ENCODE measurements around the gene NEK10. TPM values are rescaled to one million over a fixed set of nuclear protein-coding genes. Genes with fewer than 3 reads are reported as not detected.
A peak's percentile ranks its signal among the peaks of the same experiment; 100 is the strongest.

The NEK10 gene
- total RNA-seq, 6 experiments from 2014 or later, result 5.2 to 9.5 (median 6.5) TPM

GRCh38 chr3:27376109-27376772 is 7.1 kb upstream of the NEK10 start:
- 0 out of 2 replicates have a peak, but pooled peaks cover 6% of the 10 kb centered on the region for H3K4me1 Mint-ChIP-seq (ENCODE audit: low read depth)
- peaks cover 25% of the 10 kb centered on the region for H3K36me3 Mint-ChIP-seq (ENCODE audit: low read depth)
- TF ChIP-seq CTCF (IDR thresholded peaks at IDR 0.05), result no peak
- H3K27me3 Mint-ChIP-seq (ENCODE audit: insufficient read depth), result peaks cover 2% of the 10 kb centered on the region; the same call in 1 of the 2 replicates
- no peaks in the 10 kb centered on the region for H3K9me3 Mint-ChIP-seq
- no peak for DNase-seq
- H3K4me3 Mint-ChIP-seq, result no peak overlapping the region
- no peak overlapping the region for H3K27ac Mint-ChIP-seq

- no peak for TF ChIP-seq CTCF (IDR thresholded peaks at IDR 0.05)
- peaks cover 27% of the 10 kb centered on the region for H3K27me3 Mint-ChIP-seq (ENCODE audit: insufficient read depth)
- no peak for DNase-seq
- peak overlapping the region; percentile 38 for H3K27ac Mint-ChIP-seq
- peaks cover 23% of the 10 kb centered on the region for H3K4me1 Mint-ChIP-seq (ENCODE audit: low read depth)
- H3K4me3 Mint-ChIP-seq, result no peak overlapping the region
- peaks cover 5% of the 10 kb centered on the region; the same call in 1 of the 2 replicates for H3K9me3 Mint-ChIP-seq
- peaks cover 21% of the 10 kb centered on the region; the same call in 1 of the 2 replicates for H3K36me3 Mint-ChIP-seq (ENCODE audit: low read depth)
These were observed 3.1 kb downstream of the NEK10 start for GRCh38 chr3:27366062-27366591.

GRCh38 chr3:27360113-27361078 is 8.8 kb downstream of the NEK10 start:
- no peak for DNase-seq
- no peak overlapping the region; the same call in 1 of the 2 replicates for H3K27ac Mint-ChIP-seq
- TF ChIP-seq CTCF (IDR thresholded peaks at IDR 0.05), result no peak
- peaks cover 34% of the 10 kb centered on the region for H3K4me1 Mint-ChIP-seq (ENCODE audit: low read depth)
- H3K36me3 Mint-ChIP-seq (ENCODE audit: low read depth), result 0 out of 2 replicates have a peak, but pooled peaks cover 5% of the 10 kb centered on the region
- peaks cover 6% of the 10 kb centered on the region for H3K27me3 Mint-ChIP-seq (ENCODE audit: insufficient read depth)
- H3K4me3 Mint-ChIP-seq, result no peak overlapping the region
- no peaks in the 10 kb centered on the region for H3K9me3 Mint-ChIP-seq

- H3K36me3 Mint-ChIP-seq (ENCODE audit: low read depth), result 0 out of 2 replicates have a peak, but pooled peaks cover 5% of the 10 kb centered on the region
- H3K9me3 Mint-ChIP-seq, result no peaks in the 10 kb centered on the region
- no peak overlapping the region for H3K4me3 Mint-ChIP-seq
- no peak for DNase-seq
- TF ChIP-seq CTCF (IDR thresholded peaks at IDR 0.05), result no peak
- H3K27ac Mint-ChIP-seq, result no peak overlapping the region
- peaks cover 54% of the 10 kb centered on the region for H3K4me1 Mint-ChIP-seq (ENCODE audit: low read depth)
- no peaks in the 10 kb centered on the region; the same call in 1 of the 2 replicates for H3K27me3 Mint-ChIP-seq (ENCODE audit: insufficient read depth)
These were observed 10.8 kb downstream of the NEK10 start for GRCh38 chr3:27358372-27358771.

- Mint-ChIP-seq H3K36me3 (ENCODE audit: low read depth) (0 out of 2 replicates have a peak, but pooled peaks cover 2% of the 10 kb centered on the region), H3K4me3 (no peak overlapping the region), H3K27me3 (ENCODE audit: insufficient read depth) (no peaks in the 10 kb centered on the region; the same call in 1 of the 2 replicates), H3K4me1 (ENCODE audit: low read depth) (peaks cover 56% of the 10 kb centered on the region), H3K9me3 (no peaks in the 10 kb centered on the region), H3K27ac (no peak overlapping the region)
- peak; percentile 80 for TF ChIP-seq CTCF (IDR thresholded peaks at IDR 0.05)
- DNase-seq, result peak; percentile 53
These were observed 11.4 kb downstream of the NEK10 start for GRCh38 chr3:27357665-27358258.
